Vagina (tissue), 2 donors: Measurements from ENCODE around the gene MAPK8IP1. TPM values are rescaled to one million over a fixed set of nuclear protein-coding genes. Genes with fewer than 3 reads are reported as not detected.

Experiments used
- DNase-seq, 2 donors: peaks; one replicate each; pipeline ENCODE4 v3.0.0-alpha.2; 2017; ENCODE audit errors: extremely low spot score in 2 of 2
- H3K27ac ChIP-seq: fragments of 200-600 bp; sonication (generic); one replicate; pipeline ENCODE4 v1.5.1; 2019
- H3K27me3 ChIP-seq: fragments of 200-600 bp; sonication (generic); one replicate; pipeline ENCODE4 v1.5.1; 2019
- H3K36me3 ChIP-seq, 2 donors: fragments of 200-600 bp; sonication (generic); one replicate each; pipeline ENCODE4 v1.5.1; 2017 to 2019
- H3K4me1 ChIP-seq: fragments of 200-600 bp; sonication (generic); one replicate; pipeline ENCODE4 v1.5.1; 2019
- H3K4me3 ChIP-seq, 2 donors: fragments of 200-600 bp; sonication (generic); 1 replicate in 1 of 2; 2 replicates in 1 of 2; pipeline ENCODE4 v1.5.1; 2016 to 2019
- H3K9me3 ChIP-seq: fragments of 200-600 bp; sonication (generic); one replicate; pipeline ENCODE4 v1.5.1; 2019
- CTCF ChIP-seq, 3 experiments: fragments of 450-650 bp in 2 of 3; fragments of 200-600 bp in 1 of 3; sonication (generic) in 1 of 3; IDR thresholded peaks; one replicate each; pipeline ENCODE4 v1.5.1; 2017 to 2019; ENCODE audit warnings: antibody characterized with exemption in 3 of 3, mild to moderate bottlenecking in 2 of 3, moderate library complexity in 2 of 3
- POLR2A ChIP-seq, 2 donors: fragments of 450-650 bp; IDR thresholded peaks; one replicate each; pipeline ENCODE4 v1.6.1; 2017; ENCODE audit warnings: antibody characterized with exemption in 2 of 2, mild to moderate bottlenecking in 2 of 2, moderate library complexity in 2 of 2
- POLR2AphosphoS5 ChIP-seq, 2 donors: sonication (generic); formaldehyde crosslinking; IDR thresholded peaks; one replicate each; pipeline ENCODE4 v1.9.0; 2017; ENCODE audit warnings: antibody characterized with exemption in 2 of 2, mild to moderate bottlenecking in 2 of 2, low read depth in 1 of 2; ENCODE audit not compliant: insufficient read depth in 1 of 2
- intact Hi-C: fragments of 100-400 bp; cut with DNase I; formaldehyde crosslinking; loops from one replicate; pipeline ENCODE4 v1.15.1; 2023
- total RNA-seq: library from RNA; depleted of rRNA; stranded (reverse); fragments of >200 nt; gene quantifications from one replicate; pipeline ENCODE4 v1.2.3, GENCODE V29; 2016

Gene MAPK8IP1
- total RNA-seq, 1 donor from 2014 or later, result 7.1 TPM

GRCh38 chr11:45942381-45942780 is 56.9 kb downstream of the MAPK8IP1 start:
- no peak for DNase-seq
- Histone ChIP-seq H3K27ac (no peak overlapping the region), H3K27me3 (no peaks in the 10 kb centered on the region), H3K4me1 (no peaks in the 10 kb centered on the region), H3K9me3 (no peaks in the 10 kb centered on the region), H3K36me3 (peaks cover 0 to 45% of the 10 kb centered on the region in 2 donors), H3K4me3 (no peak overlapping the region)
- intact Hi-C loops, result no loop called here
- TF ChIP-seq POLR2A (IDR thresholded peaks at IDR 0.05) (no peak), POLR2AphosphoS5 (IDR thresholded peaks at IDR 0.05; ENCODE audit: insufficient read depth in 1 of 2, low read depth in 1 of 2) (no peak), CTCF (IDR thresholded peaks at IDR 0.05) (no peak)

GRCh38 chr11:45945397-45945999 is 60.0 kb downstream of the MAPK8IP1 start:
- TF ChIP-seq POLR2A (IDR thresholded peaks at IDR 0.05) (no peak), CTCF (IDR thresholded peaks at IDR 0.05) (no peak), POLR2AphosphoS5 (IDR thresholded peaks at IDR 0.05; ENCODE audit: insufficient read depth in 1 of 2, low read depth in 1 of 2) (no peak)
- H3K27me3 ChIP-seq, result no peaks in the 10 kb centered on the region
- H3K4me1 ChIP-seq, result no peaks in the 10 kb centered on the region
- no peaks in the 10 kb centered on the region for H3K9me3 ChIP-seq
- intact Hi-C loops, result no loop called here
- no peak for DNase-seq
- peaks cover 0 to 62% of the 10 kb centered on the region in 2 donors for H3K36me3 ChIP-seq
- H3K27ac ChIP-seq, result no peak overlapping the region
- no peak overlapping the region for H3K4me3 ChIP-seq

GRCh38 chr11:45947885-45948284 is 62.4 kb downstream of the MAPK8IP1 start:
- no peaks in the 10 kb centered on the region for H3K4me1 ChIP-seq
- no peaks in the 10 kb centered on the region for H3K27me3 ChIP-seq
- H3K9me3 ChIP-seq, result no peaks in the 10 kb centered on the region
- intact Hi-C loops, result no loop called here
- no peak overlapping the region for H3K27ac ChIP-seq
- H3K4me3 ChIP-seq, result no peak overlapping the region
- H3K36me3 ChIP-seq, result peaks cover 0 to 74% of the 10 kb centered on the region in 2 donors
- DNase-seq, result no peak
- TF ChIP-seq CTCF (IDR thresholded peaks at IDR 0.05), result no peak
- TF ChIP-seq POLR2A (IDR thresholded peaks at IDR 0.05), result no peak
- TF ChIP-seq POLR2AphosphoS5 (IDR thresholded peaks at IDR 0.05; ENCODE audit: insufficient read depth in 1 of 2, low read depth in 1 of 2), result no peak

GRCh38 chr11:45948356-45948755 is 62.9 kb downstream of the MAPK8IP1 start:
- no peak for DNase-seq
- peaks cover 0 to 74% of the 10 kb centered on the region in 2 donors for H3K36me3 ChIP-seq
- intact Hi-C loops, result no loop called here

More at GRCh38 chr11:45948356-45948755, 62.9 kb downstream of the MAPK8IP1 start:
- H3K4me3 ChIP-seq, result no peak overlapping the region
- no peaks in the 10 kb centered on the region for H3K9me3 ChIP-seq
- H3K4me1 ChIP-seq, result no peaks in the 10 kb centered on the region
- no peak for TF ChIP-seq CTCF (IDR thresholded peaks at IDR 0.05)
- TF ChIP-seq POLR2A (IDR thresholded peaks at IDR 0.05), result no peak
- TF ChIP-seq POLR2AphosphoS5 (IDR thresholded peaks at IDR 0.05; ENCODE audit: insufficient read depth in 1 of 2, low read depth in 1 of 2), result no peak
- no peaks in the 10 kb centered on the region for H3K27me3 ChIP-seq
- no peak overlapping the region for H3K27ac ChIP-seq
